SKM-1 (cell line): ENCODE data around the gene NYAP1.
"Not testable (repeated sequence)": the region's sequence is repeated elsewhere in the genome, so short reads cannot be mapped to it uniquely, and the experiment has no call there.

Experiments
- DNase-seq: peaks from one replicate; lab custom pipeline; 2025; ENCODE audit not compliant: unreplicated experiment; lab: John Stamatoyannopoulos, UW

The NYAP1 gene

GRCh38 chr7:100482728-100483089, 1.0 kb upstream of the NYAP1 start:
- DNase-seq, result no peak

- DNase-seq, result peak; percentile 37
These were observed 521 bp upstream of the NYAP1 start for GRCh38 chr7:100483090-100483721.

DNA sequence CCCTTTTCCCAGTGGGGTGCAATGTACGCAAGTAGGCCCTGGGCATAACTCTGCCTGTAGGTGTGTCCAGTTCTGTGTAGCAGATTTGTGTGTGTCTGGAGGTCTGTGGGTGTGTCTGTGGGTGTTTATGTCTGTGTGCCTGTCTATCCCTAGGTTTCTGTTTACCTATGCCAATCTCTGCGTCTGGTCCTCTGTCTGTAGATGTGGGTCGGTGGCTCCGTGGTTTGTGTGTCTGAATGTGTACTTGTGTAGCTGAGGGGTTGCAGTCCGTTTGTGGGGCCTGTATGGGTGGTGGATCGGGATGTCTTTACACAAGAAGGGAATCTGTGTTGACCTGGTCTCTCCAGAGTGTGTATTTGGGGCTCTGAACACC, 932 bp downstream of the NYAP1 start:
- DNase-seq, result no peak

DNA sequence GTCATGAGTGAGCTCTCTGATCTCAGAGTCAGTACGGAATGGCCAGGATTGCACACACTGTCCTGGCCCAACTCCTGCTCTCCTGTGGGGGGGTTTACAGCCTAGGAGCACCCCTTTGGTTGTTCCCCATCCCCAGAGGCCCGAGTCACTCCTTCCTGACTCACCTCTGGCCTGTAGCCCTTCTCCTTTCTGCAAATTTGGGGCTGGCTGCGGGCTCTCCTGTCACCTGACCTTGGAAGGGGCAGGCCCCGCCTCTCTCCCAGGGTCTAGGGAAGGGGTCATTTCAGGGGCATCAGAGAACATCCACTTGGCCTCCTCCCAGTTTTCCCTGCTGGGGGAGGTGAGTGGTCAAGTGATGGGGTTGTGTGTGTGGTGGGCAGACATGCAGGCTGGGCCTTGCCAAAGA, 1.7 kb downstream of the NYAP1 start:
- no peak for DNase-seq

GRCh38 chr7:100486111-100486636, 2.4 kb downstream of the NYAP1 start:
- DNase-seq, result no peak

GRCh38 chr7:100486753-100487446, 3.2 kb downstream of the NYAP1 start:
- DNase-seq, result no peak

- no peak for DNase-seq
These were observed 4.8 kb downstream of the NYAP1 start for GRCh38 chr7:100488333-100489095.

DNA sequence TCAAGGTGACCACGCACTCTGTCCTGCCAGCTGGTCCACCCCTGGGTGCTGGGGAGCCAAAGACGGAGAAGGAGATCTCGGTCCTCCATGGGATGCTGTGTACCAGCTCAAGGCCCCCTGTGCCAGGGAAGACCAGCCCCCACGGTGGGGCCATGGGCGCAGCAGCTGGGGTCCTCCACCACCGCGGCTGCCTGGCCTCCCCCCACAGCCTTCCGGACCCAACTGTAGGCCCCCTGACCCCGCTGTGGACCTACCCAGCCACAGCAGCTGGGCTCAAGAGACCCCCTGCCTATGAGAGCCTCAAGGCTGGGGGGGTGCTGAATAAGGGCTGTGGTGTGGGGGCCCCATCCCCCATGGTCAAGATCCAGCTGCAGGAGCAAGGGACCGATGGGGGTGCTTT, 5.4 kb downstream of the NYAP1 start:
- no peak for DNase-seq

DNA sequence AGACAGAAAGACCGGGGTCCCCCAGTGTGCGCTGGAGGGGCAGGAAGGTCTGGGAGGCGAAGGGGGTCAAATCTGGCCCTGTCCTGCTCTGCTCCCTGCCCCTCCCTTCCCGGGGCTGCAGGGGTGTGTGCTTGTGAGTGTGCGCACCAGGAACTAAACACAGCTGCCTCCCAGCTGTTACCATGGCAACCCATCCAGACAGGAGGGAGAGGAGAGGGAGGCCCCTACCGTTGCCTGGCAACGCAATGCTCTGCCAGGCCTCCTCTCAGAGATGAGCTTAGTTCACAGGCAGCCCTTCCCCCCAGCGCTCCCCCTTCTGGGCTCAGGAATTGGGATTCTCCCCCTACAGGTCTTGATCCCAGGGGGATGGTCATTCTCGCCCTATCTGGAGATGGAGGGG, 6.1 kb downstream of the NYAP1 start:
- no peak for DNase-seq

GRCh38 chr7:100490483-100491191, 6.9 kb downstream of the NYAP1 start:
- no peak for DNase-seq

GRCh38 chr7:100491192-100491578, 7.5 kb downstream of the NYAP1 start:
- no peak for DNase-seq

DNA sequence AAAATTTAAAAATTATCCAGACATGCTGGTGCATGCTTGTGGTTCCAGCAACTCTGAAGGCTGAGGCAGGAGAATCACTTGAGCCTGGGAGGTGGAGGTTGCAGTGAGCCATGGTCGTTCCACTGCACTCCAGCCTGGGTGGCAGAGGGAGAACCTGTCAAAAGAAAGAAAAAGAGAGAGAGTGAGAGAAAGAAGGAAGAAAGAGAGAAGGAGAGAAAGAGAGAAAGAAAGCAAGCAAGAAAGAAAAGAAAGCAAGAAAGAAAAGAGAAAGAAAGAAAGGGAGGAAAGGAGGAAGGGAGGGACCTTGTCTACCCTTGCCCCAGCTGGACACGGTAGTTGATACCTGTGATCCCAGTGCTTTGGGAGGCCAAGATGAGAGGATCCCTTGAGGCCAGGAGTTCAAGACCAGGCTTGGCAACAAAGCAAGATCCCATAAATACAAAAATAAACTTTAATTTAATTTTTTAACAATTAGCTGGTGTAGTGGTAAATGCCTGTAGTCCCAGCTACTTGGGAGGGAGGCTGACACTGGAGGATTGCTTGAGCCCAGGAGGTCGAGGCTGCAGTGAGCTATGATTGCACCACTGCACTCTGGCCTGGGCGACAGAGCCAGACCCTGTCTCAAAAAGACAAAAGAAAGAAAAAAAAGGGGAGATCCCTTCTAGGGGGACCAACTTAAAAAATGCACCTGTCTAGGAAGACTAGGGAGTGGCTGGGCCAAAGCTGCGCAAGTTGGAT, 9.2 kb downstream of the NYAP1 start:
- no peak for DNase-seq

DNA sequence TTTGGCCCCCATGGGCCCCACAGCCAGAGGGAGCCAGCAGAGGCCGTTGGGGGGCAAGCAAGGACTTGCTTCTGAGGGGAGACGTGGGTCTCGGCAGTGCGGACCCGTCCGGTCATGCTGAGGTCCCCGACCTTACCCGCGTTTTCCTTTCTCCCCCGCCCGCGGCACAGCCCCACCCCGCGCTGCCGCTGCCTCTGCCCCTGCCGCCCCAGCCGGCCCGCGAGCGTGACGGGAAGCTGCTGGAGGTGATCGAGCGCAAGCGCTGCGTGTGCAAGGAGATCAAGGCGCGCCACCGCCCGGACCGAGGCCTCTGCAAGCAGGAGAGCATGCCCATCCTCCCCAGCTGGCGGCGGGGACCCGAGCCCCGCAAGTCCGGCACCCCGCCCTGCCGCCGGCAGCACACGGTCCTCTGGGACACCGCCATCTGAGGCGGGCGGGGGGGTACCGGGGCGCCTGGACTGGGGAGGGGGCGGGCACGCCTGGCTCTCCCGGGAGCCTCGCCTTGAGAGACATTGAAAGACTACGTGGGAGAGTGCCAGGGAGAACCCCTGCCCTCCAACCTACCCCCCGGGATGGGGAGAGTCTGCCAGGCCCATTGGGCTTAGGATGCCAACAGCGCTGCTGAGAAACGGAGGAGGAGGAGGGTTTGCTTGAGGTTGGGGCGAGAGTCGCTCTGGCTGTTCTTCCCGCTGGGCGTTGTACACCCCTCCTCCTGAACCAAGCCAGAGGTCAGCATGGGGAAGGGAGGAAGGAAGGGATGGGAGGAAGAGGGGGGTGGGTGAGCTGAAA, 9.9 kb downstream of the NYAP1 start:
- no peak for DNase-seq

- no peak for DNase-seq
These were observed 12.8 kb downstream of the NYAP1 start for GRCh38 chr7:100496509-100496908.

GRCh38 chr7:100500743-100501142, 17.0 kb downstream of the NYAP1 start:
- not testable (repeated sequence) for DNase-seq

- DNase-seq, result not testable (repeated sequence)
These were observed 20.3 kb downstream of the NYAP1 start for GRCh38 chr7:100504031-100504430.

- no peak for DNase-seq
These were observed 21.3 kb downstream of the NYAP1 start for GRCh38 chr7:100504887-100505611.

DNA sequence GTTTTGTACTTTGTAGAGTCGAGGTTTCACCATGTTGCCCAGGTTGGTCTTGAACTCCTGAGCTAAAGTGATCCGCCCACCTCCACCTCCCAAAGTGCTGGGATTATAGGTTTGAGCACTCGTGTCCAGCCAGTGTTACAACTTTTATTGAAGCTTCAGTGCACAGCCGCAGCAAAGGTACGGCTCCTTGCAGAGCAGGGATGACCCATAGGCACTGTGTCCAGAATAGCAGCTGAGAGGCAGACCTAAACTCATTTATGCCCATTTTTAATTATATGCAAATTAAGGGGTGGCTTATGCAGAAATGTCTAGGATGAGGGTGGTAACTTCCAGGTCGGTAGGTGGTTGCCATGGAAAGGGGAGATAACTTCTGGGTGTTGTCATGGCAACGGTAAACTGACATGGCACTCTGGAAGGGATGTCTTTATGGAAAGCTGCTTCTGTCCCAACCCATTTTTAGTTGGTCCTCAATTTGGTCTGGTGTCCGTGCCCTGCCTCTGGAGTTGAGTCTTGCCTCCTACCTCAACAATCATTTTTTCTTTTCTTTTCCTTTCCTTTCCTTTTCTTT, 22.7 kb downstream of the NYAP1 start:
- DNase-seq, result no peak

- DNase-seq, result no peak
These were observed 25.5 kb downstream of the NYAP1 start for GRCh38 chr7:100509231-100509630.
